ENCODE measurements around the gene GATAD2B. TPM values are rescaled to one million over a fixed set of nuclear protein-coding genes. Genes with fewer than 3 reads are reported as not detected.
A peak's percentile ranks its signal among the peaks of the same experiment; 100 is the strongest.

GATAD2B gene
- total RNA-seq, 3 donors from 2014 or later (not counting 1 experiment from before 2014, with no cell fraction given) = 68.1 to 91.3 (median 75.5) TPM

- no peaks in the 10 kb centered on the region for H3K36me3 Mint-ChIP-seq
- H3K27me3 ChIP-seq (ENCODE audit: control insufficient read depth, insufficient read depth, low read length) = no peaks in the 10 kb centered on the region
- peak overlapping the region in 1 of 2 donors; percentile 81 for H3K27ac Mint-ChIP-seq
- no peak for ATAC-seq
- TF ChIP-seq CTCF (IDR thresholded peaks at IDR 0.05) = no peak
- peaks cover 26% of the 10 kb centered on the region for H3K4me1 ChIP-seq (ENCODE audit: control insufficient read depth, insufficient read depth, low read length)
- no peak overlapping the region for H3K27ac ChIP-seq (ENCODE audit: low read length)
- peaks cover 23 to 44% of the 10 kb centered on the region in 2 donors for H3K4me1 Mint-ChIP-seq
- H3K4me3 ChIP-seq (ENCODE audit: low read length) = no peak overlapping the region
- no peak overlapping the region for H3K4me3 Mint-ChIP-seq
- whole genome bisulfite sequencing (ENCODE audit: insufficient coverage) = 96% methylated on average over 3 of the region's 3 CpGs
- no peaks in the 10 kb centered on the region for H3K9me3 Mint-ChIP-seq
- no peak for DNase-seq
- peaks cover 81% of the 10 kb centered on the region for H3K36me3 ChIP-seq (ENCODE audit: control insufficient read depth, insufficient read depth, low read length)
- H3K27me3 Mint-ChIP-seq (ENCODE audit: low read depth in 2 of 2) = no peaks in the 10 kb centered on the region
- no peaks in the 10 kb centered on the region for H3K9me3 ChIP-seq (ENCODE audit: control insufficient read depth, insufficient read depth, low read length)
- intact Hi-C loops (cut with micrococcal nuclease) = no loop called here
Measured at GRCh38 chr1:153938996-153939395, 16.2 kb upstream of the GATAD2B start.

- H3K4me1 ChIP-seq (ENCODE audit: control insufficient read depth, insufficient read depth, low read length) = peaks cover 10% of the 10 kb centered on the region
- no peaks in the 10 kb centered on the region for H3K27me3 ChIP-seq (ENCODE audit: control insufficient read depth, insufficient read depth, low read length)
- Mint-ChIP-seq H3K27ac (peak overlapping the region in 1 of 2 donors; percentile 69), H3K9me3 (no peaks in the 10 kb centered on the region), H3K4me1 (peaks cover 14 to 28% of the 10 kb centered on the region in 2 donors), H3K36me3 (no peaks in the 10 kb centered on the region), H3K4me3 (no peak overlapping the region), H3K27me3 (ENCODE audit: low read depth in 2 of 2) (no peaks in the 10 kb centered on the region)
- H3K9me3 ChIP-seq (ENCODE audit: control insufficient read depth, insufficient read depth, low read length) = no peaks in the 10 kb centered on the region
- intact Hi-C loops (cut with micrococcal nuclease) = no loop called here
- no peak overlapping the region for H3K27ac ChIP-seq (ENCODE audit: low read length)
- peaks cover 88% of the 10 kb centered on the region for H3K36me3 ChIP-seq (ENCODE audit: control insufficient read depth, insufficient read depth, low read length)
- WGBS (ENCODE audit: insufficient coverage) = 97% methylated on average over 10 of the region's 10 CpGs
- no peak for TF ChIP-seq CTCF (IDR thresholded peaks at IDR 0.05)
- H3K4me3 ChIP-seq (ENCODE audit: low read length) = no peak overlapping the region
- ATAC-seq = no peak
- no peak for DNase-seq
Measured at GRCh38 chr1:153937331-153937730, 14.6 kb upstream of the GATAD2B start.

GRCh38 chr1:153936011-153936802 lies 13.4 kb upstream of the GATAD2B start:
- Histone ChIP-seq H3K27ac (ENCODE audit: low read length) (no peak overlapping the region), H3K36me3 (ENCODE audit: control insufficient read depth, insufficient read depth, low read length) (peaks cover 84% of the 10 kb centered on the region), H3K27me3 (ENCODE audit: control insufficient read depth, insufficient read depth, low read length) (no peaks in the 10 kb centered on the region), H3K4me1 (ENCODE audit: control insufficient read depth, insufficient read depth, low read length) (peaks cover under 1% of the 10 kb centered on the region), H3K9me3 (ENCODE audit: control insufficient read depth, insufficient read depth, low read length) (no peaks in the 10 kb centered on the region), H3K4me3 (ENCODE audit: low read length) (no peak overlapping the region)
- Mint-ChIP-seq H3K27ac (no peak overlapping the region), H3K9me3 (no peaks in the 10 kb centered on the region), H3K27me3 (ENCODE audit: low read depth in 2 of 2) (no peaks in the 10 kb centered on the region), H3K4me3 (no peak overlapping the region), H3K36me3 (no peaks in the 10 kb centered on the region), H3K4me1 (peaks cover 14 to 28% of the 10 kb centered on the region in 2 donors)
- DNase-seq (no peak), ATAC-seq (no peak)
- intact Hi-C loops (cut with micrococcal nuclease) = no loop called here
- no peak for TF ChIP-seq CTCF (IDR thresholded peaks at IDR 0.05)
- WGBS (ENCODE audit: insufficient coverage) = 97% methylated on average over 12 of the region's 12 CpGs
